ENCODE measurements around the gene REG1B. TPM values are rescaled to one million over a fixed set of nuclear protein-coding genes. Genes with fewer than 3 reads are reported as not detected.

Gene REG1B
- total and polyA plus RNA-seq, 2 of the 4 experiments (the other 2 are of a cell fraction), result not detected

- Histone ChIP-seq H4K91ac (ENCODE audit: insufficient read depth, low read depth, low read length) (no peak overlapping the region), H2BK5ac (ENCODE audit: low read depth, low read length, poor library complexity, severe bottlenecking) (no peak overlapping the region), H2BK15ac (ENCODE audit: low read depth, low read length) (no peak overlapping the region), H3K23ac (ENCODE audit: low read depth, low read length) (no peak overlapping the region), H2AK9ac (replicated peaks; ENCODE audit: low read depth, low read length, poor library complexity) (no peak overlapping the region), H2AFZ (replicated peaks; ENCODE audit: low read length, poor library complexity) (no peak overlapping the region), H3K79me1 (ENCODE audit: low read depth in 1 of 2, low read length in 2 of 2) (no peaks in the 10 kb centered on the region), H2BK20ac (ENCODE audit: low read depth, low read length) (no peak overlapping the region), H3K14ac (replicated peaks; ENCODE audit: low read depth, low read length) (no peak overlapping the region), H3K9me3 (ENCODE audit: control insufficient read depth, insufficient read depth, low read length) (peaks cover 8% of the 10 kb centered on the region), H4K5ac (ENCODE audit: low read depth, low read length) (no peak overlapping the region), H2BK120ac (ENCODE audit: low read depth, low read length) (no peak overlapping the region), H3K27ac (ENCODE audit: insufficient read depth, low read length) (no peak overlapping the region), H2AK5ac (ENCODE audit: low read depth, low read length) (no peak overlapping the region), H3K9me1 (ENCODE audit: insufficient read depth, low read length) (no peaks in the 10 kb centered on the region), H3K27me3 (ENCODE audit: control insufficient read depth, insufficient read depth, low read length) (no peaks in the 10 kb centered on the region), H3K4me3 (ENCODE audit: insufficient read depth, low read depth, low read length) (no peak overlapping the region), H3K18ac (ENCODE audit: low read depth, low read length) (no peak overlapping the region), H4K8ac (ENCODE audit: low read depth in 2 of 2, low read length in 2 of 2) (no peak overlapping the region), H3K56ac (ENCODE audit: extremely low read depth, insufficient read depth, low read length) (no peak overlapping the region), H3K4me1 (ENCODE audit: control insufficient read depth, insufficient read depth, low read length) (no peaks in the 10 kb centered on the region), H3K4me2 (ENCODE audit: low read depth, low read length) (no peak overlapping the region), H3K4ac (ENCODE audit: low read depth, low read length) (no peak overlapping the region), H3K36me3 (ENCODE audit: control insufficient read depth, insufficient read depth, low read length) (no peaks in the 10 kb centered on the region), H4K20me1 (ENCODE audit: insufficient read depth, low read length) (no peaks in the 10 kb centered on the region), H3K9ac (ENCODE audit: low read depth, low read length) (no peak overlapping the region)
- BruUV-seq (replicated peaks), result no TSS peak
- TF ChIP-seq MAZ (IDR thresholded peaks at IDR 0.05; ENCODE audit: borderline replicate concordance, low read depth, low read length) (no peak), CTCF (conservative IDR thresholded peaks at IDR 0.05; ENCODE audit: low read depth, low read length) (0 out of 2 replicates have a peak, but pooled peaks have one; percentile 16), RAD21 (IDR thresholded peaks at IDR 0.05; ENCODE audit: low read length) (peak; percentile 21; the same call in 1 of the 2 replicates), USF2 (IDR thresholded peaks at IDR 0.05; ENCODE audit: low read depth, low read length) (no peak), NFE2L2 (IDR thresholded peaks at IDR 0.05; ENCODE audit: low read depth, low read length) (no peak), CEBPB (IDR thresholded peaks at IDR 0.05; ENCODE audit: low read depth, low read length) (no peak), ELK1 (IDR thresholded peaks at IDR 0.05; ENCODE audit: borderline replicate concordance, low read depth, low read length) (no peak), BHLHE40 (IDR thresholded peaks at IDR 0.05; ENCODE audit: low read depth, low read length) (no peak), MAFK (IDR thresholded peaks at IDR 0.05; ENCODE audit: low read depth, low read length) (no peak)
- WGBS, 2 experiments (ENCODE audit: extremely low coverage in 2 of 2, insufficient read length in 1 of 2), result no CpG with 5 or more reads among the region's 1 CpG
- DNase-seq, result no peak
- no peak for ATAC-seq (ENCODE audit: low read depth)
- in situ Hi-C loops (cut with MboI; ENCODE audit: low sequenced_read_pairs) (no loop called here), intact Hi-C loops (cut with micrococcal nuclease) (no loop called here), dilution Hi-C loops (cut with HindIII; ENCODE audit: low sequenced_read_pairs, unreplicated experiment) (no loop called here)
- CTCF ChIA-PET, result no interaction called here
- POLR2A ChIA-PET (ENCODE audit: unreplicated experiment), result no interaction called here
These were observed 46.8 kb downstream of the REG1B start for GRCh38 chr2:79041032-79041448.
